ENCODE results near the gene EEF1A1. TPM values are rescaled to one million over a fixed set of nuclear protein-coding genes. Genes with fewer than 3 reads are reported as not detected.
"Not testable (repeated sequence)": the region's sequence is repeated elsewhere in the genome, so short reads cannot be mapped to it uniquely, and the experiment has no call there.

Gene EEF1A1
- total RNA-seq, 2 donors from 2014 or later = 4,267 to 4,798 TPM

- ATAC-seq = no peak
These were observed 9.0 kb downstream of the EEF1A1 start for GRCh38 chr6:73511796-73512195.

GRCh38 chr6:73509851-73510250 lies 11.0 kb downstream of the EEF1A1 start:
- Histone ChIP-seq H3K9me3 (no peaks in the 10 kb centered on the region), H3K27ac (no peak overlapping the region), H3K4me3 (no peak overlapping the region), H3K4me1 (peaks cover 2% of the 10 kb centered on the region), H3K36me3 (replicated peaks in 1 of 2; ENCODE audit: insufficient read depth in 1 of 2, low read depth in 2 of 2) (no peaks in the 10 kb centered on the region), H3K27me3 (no peaks in the 10 kb centered on the region)
- TF ChIP-seq CTCF (IDR thresholded peaks at IDR 0.05) = no peak
- no peak for TF ChIP-seq POLR2A (IDR thresholded peaks at IDR 0.05)
- DNase-seq (no peak), ATAC-seq (no peak)
- intact Hi-C loops (cut with DNase I) = no loop called here
- WGBS, 2 donors = 31 to 38% methylated on average over 1 of the region's 1 CpG

More at GRCh38 chr6:73511796-73512195, 9.0 kb downstream of the EEF1A1 start:
- TF ChIP-seq POLR2A (IDR thresholded peaks at IDR 0.05) (no peak), CTCF (IDR thresholded peaks at IDR 0.05) (no peak)
- intact Hi-C loops (cut with DNase I) = no loop called here
- H3K4me3 ChIP-seq = no peak overlapping the region
- no peaks in the 10 kb centered on the region for H3K9me3 ChIP-seq
- no peak for DNase-seq
- WGBS, 2 donors = 75 to 83% methylated on average over 7 of the region's 7 CpGs
- no peak overlapping the region for H3K27ac ChIP-seq
- H3K36me3 ChIP-seq (replicated peaks in 1 of 2; ENCODE audit: insufficient read depth in 1 of 2, low read depth in 2 of 2) = peaks cover 0 to 6% of the 10 kb centered on the region in 2 donors
- H3K27me3 ChIP-seq = no peaks in the 10 kb centered on the region
- H3K4me1 ChIP-seq = peaks cover 22% of the 10 kb centered on the region

DNA sequence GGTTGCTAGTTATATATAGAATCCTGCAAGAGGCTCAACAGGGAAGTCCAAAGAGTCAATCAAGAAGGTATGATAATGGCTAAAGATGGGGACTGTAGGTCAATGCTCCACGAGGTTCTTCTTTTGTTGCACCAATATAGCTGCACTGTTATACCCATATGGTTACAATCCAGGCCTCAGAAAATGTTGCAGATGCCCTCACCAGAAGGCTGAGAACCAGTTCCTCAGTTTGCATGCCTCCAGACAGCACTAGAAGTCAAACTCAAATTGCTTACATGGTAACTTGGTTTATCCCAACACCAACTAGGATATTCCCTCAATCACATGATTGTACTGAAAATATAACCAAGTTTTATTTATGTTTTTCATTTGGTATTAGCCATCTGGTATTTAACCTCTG lies 12.1 kb downstream of the EEF1A1 start:
- no peak overlapping the region for H3K4me3 ChIP-seq
- H3K27ac ChIP-seq = no peak overlapping the region
- intact Hi-C loops (cut with DNase I) = no loop called here
- no peaks in the 10 kb centered on the region for H3K4me1 ChIP-seq
- WGBS, 2 donors = 25 to 42% methylated on average over 1 of the region's 1 CpG
- H3K36me3 ChIP-seq (replicated peaks in 1 of 2; ENCODE audit: insufficient read depth in 1 of 2, low read depth in 2 of 2) = no peaks in the 10 kb centered on the region
- ATAC-seq = no peak
- H3K9me3 ChIP-seq = no peaks in the 10 kb centered on the region
- no peaks in the 10 kb centered on the region for H3K27me3 ChIP-seq
- DNase-seq = no peak
- TF ChIP-seq CTCF (IDR thresholded peaks at IDR 0.05) (no peak), POLR2A (IDR thresholded peaks at IDR 0.05) (no peak)

DNA sequence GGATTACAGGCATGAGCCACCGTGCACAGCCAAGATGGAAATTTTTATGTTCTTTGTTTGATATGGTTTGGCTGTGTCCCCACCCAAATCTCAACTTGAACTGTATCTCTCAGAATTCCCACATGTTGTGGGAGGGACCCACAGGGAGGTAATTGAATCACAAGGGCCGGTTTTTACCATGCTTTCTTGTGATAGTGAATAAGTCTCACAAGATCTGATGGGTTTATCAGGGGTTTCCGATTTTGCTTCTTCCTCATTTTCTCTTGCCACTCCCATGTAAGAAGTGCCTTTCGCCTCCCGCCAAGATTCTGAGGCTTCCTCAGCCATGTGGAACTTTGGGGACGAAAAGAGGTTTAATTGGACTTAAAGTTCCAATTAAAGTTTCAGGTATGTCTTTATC lies 14.6 kb downstream of the EEF1A1 start:
- WGBS, 2 donors = 82 to 84% methylated on average over 6 of the region's 6 CpGs
- Histone ChIP-seq H3K4me1 (no peaks in the 10 kb centered on the region), H3K27ac (no peak overlapping the region), H3K4me3 (no peak overlapping the region), H3K9me3 (no peaks in the 10 kb centered on the region), H3K27me3 (no peaks in the 10 kb centered on the region), H3K36me3 (replicated peaks in 1 of 2; ENCODE audit: insufficient read depth in 1 of 2, low read depth in 2 of 2) (peaks cover 0 to 4% of the 10 kb centered on the region in 2 donors)
- ATAC-seq (no peak), DNase-seq (no peak)
- intact Hi-C loops (cut with DNase I) = no loop called here
- TF ChIP-seq CTCF (IDR thresholded peaks at IDR 0.05) (no peak), POLR2A (IDR thresholded peaks at IDR 0.05) (no peak)

DNA sequence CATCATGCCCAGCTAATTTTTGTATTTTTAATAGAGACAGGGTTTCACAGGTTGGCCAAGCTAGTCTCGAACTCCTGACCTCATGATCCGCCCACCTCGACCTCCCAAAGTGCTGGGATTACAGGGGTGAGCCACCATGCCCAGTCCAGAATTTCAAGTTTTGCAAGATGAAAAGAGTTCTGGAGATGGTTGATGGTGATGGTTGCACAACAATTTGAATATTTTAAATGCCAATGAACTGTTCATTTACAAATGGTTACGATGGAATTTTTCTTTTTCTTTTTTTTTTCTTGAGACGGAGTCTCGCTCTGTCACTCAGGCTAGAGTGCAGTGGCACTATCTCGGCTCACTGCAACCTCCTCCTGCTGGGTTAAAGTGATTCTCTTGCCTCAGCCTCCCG lies 15.1 kb downstream of the EEF1A1 start:
- H3K4me1 ChIP-seq; intact Hi-C loops (cut with DNase I); H3K4me3 ChIP-seq; H3K27ac ChIP-seq; ATAC-seq; H3K27me3 ChIP-seq; H3K9me3 ChIP-seq; H3K36me3 ChIP-seq (replicated peaks in 1 of 2; ENCODE audit: insufficient read depth in 1 of 2, low read depth in 2 of 2); DNase-seq: not testable (repeated sequence)
- 90 to 92% methylated on average over 8 of the region's 8 CpGs for WGBS, 2 donors
